GM23338 (cell line): ENCODE results near the gene MPST. TPM values are rescaled to one million over a fixed set of nuclear protein-coding genes. Genes with fewer than 3 reads are reported as not detected.

Experiments
- ATAC-seq: fragments of 200-7000 bp; cut with Tn5 transposase; 3 replicates; pipeline ENCODE4 v1.9.1; 2020
- DNase-seq: peaks from one replicate; pipeline ENCODE4 v3.0.0-alpha.2; 2015; ENCODE audit warnings: low spot score
- H2AFZ ChIP-seq: fragments of 200-600 bp; sonication (generic); 2 replicates; pipeline ENCODE4 v1.8.0; 2016; ENCODE audit warnings: antibody characterized with exemption, mild to moderate bottlenecking, moderate library complexity
- H3F3A ChIP-seq: fragments of 200-600 bp; sonication (generic); replicated peaks from 2 replicates; pipeline ENCODE4 v1.8.0; 2017; ENCODE audit warnings: antibody characterized with exemption, mixed run types, low read depth
- H3K27ac ChIP-seq: fragments of 200-600 bp; sonication (generic); 2 replicates; pipeline ENCODE4 v1.6.1; 2016; ENCODE audit warnings: low read depth
- H3K27me3 ChIP-seq: fragments of 200-600 bp; sonication (generic); 2 replicates; pipeline ENCODE4 v1.8.0; 2016; ENCODE audit warnings: mild to moderate bottlenecking, mixed run types, moderate library complexity; ENCODE audit not compliant: insufficient read depth
- H3K36me3 ChIP-seq: fragments of 200-600 bp; sonication (generic); 2 replicates; pipeline ENCODE4 v1.8.0; 2016; ENCODE audit warnings: mild to moderate bottlenecking; ENCODE audit not compliant: insufficient read depth
- H3K4me1 ChIP-seq: fragments of 200-600 bp; sonication (generic); 2 replicates; pipeline ENCODE4 v1.8.0; 2016; ENCODE audit warnings: mild to moderate bottlenecking, moderate library complexity; ENCODE audit not compliant: insufficient read depth
- H3K4me2 ChIP-seq: fragments of 200-600 bp; sonication (generic); 2 replicates; pipeline ENCODE4 v1.7.1; 2017; ENCODE audit warnings: mixed run types
- H3K4me3 ChIP-seq: fragments of 200-600 bp; sonication (generic); 2 replicates; pipeline ENCODE4 v1.6.1; 2016; ENCODE audit warnings: mixed run types
- H3K79me2 ChIP-seq: fragments of 200-600 bp; sonication (generic); replicated peaks from 2 replicates; pipeline ENCODE4 v1.8.0; 2017; ENCODE audit warnings: mild to moderate bottlenecking; ENCODE audit not compliant: insufficient read depth
- H3K9me2 ChIP-seq: fragments of 200-600 bp; sonication (generic); 2 replicates; pipeline ENCODE4 v1.8.0; 2017; ENCODE audit not compliant: insufficient read depth
- H4K20me1 ChIP-seq: fragments of 200-600 bp; sonication (generic); replicated peaks from 2 replicates; pipeline ENCODE4 v1.8.0; 2017; ENCODE audit warnings: mild to moderate bottlenecking; ENCODE audit not compliant: insufficient read depth
- H3K27ac Mint-ChIP-seq: 2 replicates; pipeline ENCODE4 v1.8.0; 2020; ENCODE audit warnings: inconsistent platforms, mild to moderate bottlenecking, moderate library complexity, mixed read lengths
- H3K27me3 Mint-ChIP-seq: 3 replicates; pipeline ENCODE4 v1.8.0; 2022; ENCODE audit warnings: low read depth, mild to moderate bottlenecking, moderate library complexity, mixed read lengths, inconsistent platforms; ENCODE audit not compliant: insufficient read depth, poor library complexity
- H3K36me3 Mint-ChIP-seq: 3 replicates; pipeline ENCODE4 v1.8.0; 2021; ENCODE audit warnings: low read depth, mild to moderate bottlenecking, inconsistent platforms, moderate library complexity, mixed read lengths
- H3K4me1 Mint-ChIP-seq: 3 replicates; pipeline ENCODE4 v1.8.0; 2020; ENCODE audit warnings: mild to moderate bottlenecking, inconsistent platforms, mixed read lengths
- H3K4me3 Mint-ChIP-seq: 3 replicates; pipeline ENCODE4 v1.8.0; 2021; ENCODE audit warnings: moderate library complexity, mild to moderate bottlenecking, inconsistent platforms, mixed read lengths
- H3K9me3 Mint-ChIP-seq: 3 replicates; pipeline ENCODE4 v1.8.0; 2020; ENCODE audit warnings: moderate library complexity, mild to moderate bottlenecking, inconsistent platforms, mixed read lengths
- EZH2phosphoT487 ChIP-seq: fragments of 200-600 bp; sonication (generic); IDR thresholded peaks from one replicate; pipeline ENCODE4 v1.8.1; 2018; ENCODE audit warnings: antibody characterized with exemption; ENCODE audit not compliant: unreplicated experiment
- NANOG ChIP-seq: IDR thresholded peaks from 2 replicates; pipeline ENCODE4 v1.6.1; 2016; ENCODE audit warnings: antibody characterized with exemption, borderline replicate concordance
- REST ChIP-seq: IDR thresholded peaks from one replicate; pipeline ENCODE4 v1.6.1; 2018; ENCODE audit warnings: antibody characterized with exemption; ENCODE audit not compliant: unreplicated experiment
- ZNF331 ChIP-seq: fragments of 250-450 bp; sonication (Bioruptor Pico); IDR thresholded peaks from 2 replicates; pipeline ENCODE4 v1.5.0; 2020; ENCODE audit warnings: low read depth, mild to moderate bottlenecking, moderate library complexity
- ZNF462 ChIP-seq: fragments of 250-450 bp; sonication (Bioruptor Pico); IDR thresholded peaks from 2 replicates; pipeline ENCODE4 v1.5.0; 2020; ENCODE audit warnings: mild to moderate bottlenecking, moderate library complexity
- polyA plus RNA-seq: library from polyadenylated mRNA; unstranded; fragments of >200 nt; fragmentation: Nextera tagmentation; extraction: Ambion mirVana; gene quantifications from 2 replicates; pipeline ENCODE4 v1.2.1, GENCODE V29; 2016
- total RNA-seq: library from RNA; depleted of rRNA; stranded (reverse); fragments of >200 nt; shearing (Covaris generic); gene quantifications from 2 replicates; pipeline ENCODE4 v1.2.3, GENCODE V29; 2014
- TF ChIP-seq, protein P1 (sequence below), 2 experiments: fragments of 200-600 bp in 1 of 2; sonication (generic) in 1 of 2; conservative IDR thresholded peaks; 2 replicates each; pipeline versions ENCODE4 v1.5.1 to v1.6.1; 2016 to 2017; ENCODE audit warnings: antibody characterized with exemption in 2 of 2, low read depth in 2 of 2, mild to moderate bottlenecking in 2 of 2, moderate library complexity in 1 of 2

MPST gene
- total and polyA plus RNA-seq, 2 experiments from 2014 or later, result 86.2 to 158 TPM

DNA sequence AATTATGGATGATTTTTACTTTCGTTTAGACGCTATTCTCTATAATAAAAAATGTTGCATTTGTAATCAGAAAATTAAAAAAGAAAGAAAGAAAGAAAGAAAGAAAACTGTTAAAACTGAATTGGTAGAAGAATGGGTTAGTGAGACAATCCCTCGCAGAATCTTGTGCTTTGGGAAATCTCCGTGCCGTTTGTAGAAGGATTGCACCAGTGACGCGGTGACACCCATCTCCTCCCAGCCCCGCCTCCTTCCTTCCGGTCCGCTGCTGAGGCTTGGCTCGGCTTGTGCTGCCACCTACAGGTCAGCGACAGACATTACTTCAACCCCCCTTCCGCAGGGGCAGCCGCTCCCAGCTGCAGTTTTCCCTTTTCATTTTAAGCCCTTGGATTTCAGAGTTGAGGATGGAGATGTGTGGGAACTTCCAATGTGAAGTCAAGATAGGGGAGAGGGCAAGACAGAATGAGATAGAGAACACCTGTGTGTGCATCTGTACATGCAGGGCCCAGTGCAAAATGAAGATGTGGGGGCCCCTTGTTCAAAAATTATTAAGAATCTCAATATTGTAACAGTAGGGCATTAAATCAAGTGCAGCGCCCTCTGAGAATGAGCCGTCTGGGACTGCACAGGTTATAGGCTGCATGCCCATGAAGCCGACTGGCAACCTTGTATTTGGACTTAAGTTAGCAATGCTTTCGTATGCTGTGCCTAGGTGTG lies 41.4 kb upstream of the MPST start (continued):
- TF ChIP-seq NANOG (no peak), EZH2phosphoT487 (no peak), ZNF462 (no peak)

DNA sequence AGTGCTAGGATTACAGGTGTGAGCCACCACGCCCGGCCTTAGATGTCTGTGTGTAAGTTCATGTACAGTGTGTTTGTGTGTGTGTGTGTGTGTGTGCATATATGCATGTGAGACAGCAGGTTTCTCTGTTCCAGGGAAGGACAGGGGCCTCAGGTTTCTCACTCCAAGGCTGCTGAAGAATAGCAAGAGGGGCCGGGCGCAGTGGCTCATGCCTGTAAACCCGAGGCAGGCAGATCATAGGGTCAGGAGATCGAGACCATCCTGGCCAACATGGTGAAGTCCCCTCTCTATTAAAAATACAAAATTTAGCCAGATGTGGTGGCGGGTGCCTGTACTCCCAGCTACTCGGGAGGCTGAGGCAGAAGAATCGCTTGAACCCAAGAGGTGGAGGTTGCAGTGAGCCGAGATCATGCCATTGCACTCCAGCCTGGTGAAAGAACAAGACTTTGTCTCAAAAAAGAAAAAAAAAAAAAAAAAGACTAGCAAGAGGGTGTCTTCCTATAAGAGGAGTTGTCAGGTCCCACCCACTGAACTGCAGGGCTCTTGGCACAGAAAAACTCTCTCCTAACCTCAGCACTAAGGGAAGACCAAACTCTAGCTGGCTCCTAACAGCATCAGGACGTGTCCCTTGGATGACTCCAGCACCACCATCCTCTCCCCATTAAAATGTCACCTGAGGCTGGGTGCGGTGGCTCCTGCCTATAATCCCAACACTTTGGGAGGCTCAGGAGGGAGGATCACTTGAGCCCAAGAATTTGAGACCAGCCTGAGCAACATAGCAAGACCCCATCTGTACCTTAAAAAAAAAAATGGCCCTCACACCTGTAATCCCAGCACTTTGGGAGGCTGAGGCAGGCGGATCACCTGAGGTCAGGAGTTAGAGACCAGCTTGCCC lies 40.3 kb upstream of the MPST start:
- DNase-seq, result no peak
- Mint-ChIP-seq H3K4me3 (no peak overlapping the region), H3K4me1 (peaks cover 17% of the 10 kb centered on the region), H3K36me3 (no peaks in the 10 kb centered on the region), H3K27me3 (peaks cover 5% of the 10 kb centered on the region), H3K27ac (no peak overlapping the region), H3K9me3 (no peaks in the 10 kb centered on the region; the same call in 2 of the 3 replicates)
- Histone ChIP-seq H3K4me2 (no peak overlapping the region), H3K79me2 (no peaks in the 10 kb centered on the region), H4K20me1 (no peaks in the 10 kb centered on the region), H3K27me3 (no peaks in the 10 kb centered on the region), H3K27ac (no peak overlapping the region), H2AFZ (no peak overlapping the region), H3K4me1 (no peaks in the 10 kb centered on the region), H3K36me3 (no peaks in the 10 kb centered on the region), H3K4me3 (no peak overlapping the region), H3F3A (no peaks in the 10 kb centered on the region), H3K9me2 (no peaks in the 10 kb centered on the region)
- ATAC-seq, result no peak
- no peak for TF ChIP-seq REST
- no peak for TF ChIP-seq EZH2phosphoT487
- no peak for TF ChIP-seq ZNF331
- TF ChIP-seq, protein P1, sequence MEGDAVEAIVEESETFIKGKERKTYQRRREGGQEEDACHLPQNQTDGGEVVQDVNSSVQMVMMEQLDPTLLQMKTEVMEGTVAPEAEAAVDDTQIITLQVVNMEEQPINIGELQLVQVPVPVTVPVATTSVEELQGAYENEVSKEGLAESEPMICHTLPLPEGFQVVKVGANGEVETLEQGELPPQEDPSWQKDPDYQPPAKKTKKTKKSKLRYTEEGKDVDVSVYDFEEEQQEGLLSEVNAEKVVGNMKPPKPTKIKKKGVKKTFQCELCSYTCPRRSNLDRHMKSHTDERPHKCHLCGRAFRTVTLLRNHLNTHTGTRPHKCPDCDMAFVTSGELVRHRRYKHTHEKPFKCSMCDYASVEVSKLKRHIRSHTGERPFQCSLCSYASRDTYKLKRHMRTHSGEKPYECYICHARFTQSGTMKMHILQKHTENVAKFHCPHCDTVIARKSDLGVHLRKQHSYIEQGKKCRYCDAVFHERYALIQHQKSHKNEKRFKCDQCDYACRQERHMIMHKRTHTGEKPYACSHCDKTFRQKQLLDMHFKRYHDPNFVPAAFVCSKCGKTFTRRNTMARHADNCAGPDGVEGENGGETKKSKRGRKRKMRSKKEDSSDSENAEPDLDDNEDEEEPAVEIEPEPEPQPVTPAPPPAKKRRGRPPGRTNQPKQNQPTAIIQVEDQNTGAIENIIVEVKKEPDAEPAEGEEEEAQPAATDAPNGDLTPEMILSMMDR (conservative IDR thresholded peaks at IDR 0.05; ENCODE audit: low read depth in 2 of 2), result no peak
